Mammary epithelial cell (primary cell): ENCODE measurements around the gene TRIM29.

Experiments used
- EZH2 ChIP-seq: IDR thresholded peaks from 2 replicates; pipeline ENCODE4 v1.6.1; 2012; ENCODE audit warnings: low read length, inconsistent platforms, borderline replicate concordance
- TF ChIP-seq, protein P1 (sequence below), 2 donors: IDR thresholded peaks in 1 of 2; conservative IDR thresholded peaks in 1 of 2; 2 replicates each; pipeline ENCODE4 v1.5.1; 2011 to 2012; ENCODE audit warnings: inconsistent platforms in 2 of 2, low read length in 2 of 2, mild to moderate bottlenecking in 2 of 2, control low read depth in 1 of 2, low read depth in 1 of 2; ENCODE audit not compliant: insufficient read depth in 1 of 2; ENCODE audit errors: extremely low read depth in 1 of 2

DNA sequence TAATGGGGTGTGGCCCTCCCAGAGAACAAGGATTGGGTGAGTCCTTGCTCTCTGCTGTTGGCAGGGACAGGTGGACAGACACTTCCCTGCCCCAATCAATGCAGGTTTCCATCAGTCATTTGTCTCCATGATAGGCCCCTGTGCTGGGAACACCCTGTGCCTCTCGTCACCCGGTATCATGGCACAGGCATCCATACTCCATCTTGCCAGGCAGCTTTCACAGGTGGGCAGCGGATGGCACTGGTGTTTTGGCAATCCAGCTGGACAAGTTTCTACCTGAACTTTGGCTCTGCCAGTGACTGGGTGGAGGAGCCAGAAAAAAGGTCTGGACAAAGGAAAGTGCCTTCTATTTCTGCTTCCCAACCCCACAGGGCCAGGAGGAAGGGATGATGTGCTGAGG, 47.5 kb downstream of the TRIM29 start:
- TF ChIP-seq EZH2, result no peak
- TF ChIP-seq, protein P1, sequence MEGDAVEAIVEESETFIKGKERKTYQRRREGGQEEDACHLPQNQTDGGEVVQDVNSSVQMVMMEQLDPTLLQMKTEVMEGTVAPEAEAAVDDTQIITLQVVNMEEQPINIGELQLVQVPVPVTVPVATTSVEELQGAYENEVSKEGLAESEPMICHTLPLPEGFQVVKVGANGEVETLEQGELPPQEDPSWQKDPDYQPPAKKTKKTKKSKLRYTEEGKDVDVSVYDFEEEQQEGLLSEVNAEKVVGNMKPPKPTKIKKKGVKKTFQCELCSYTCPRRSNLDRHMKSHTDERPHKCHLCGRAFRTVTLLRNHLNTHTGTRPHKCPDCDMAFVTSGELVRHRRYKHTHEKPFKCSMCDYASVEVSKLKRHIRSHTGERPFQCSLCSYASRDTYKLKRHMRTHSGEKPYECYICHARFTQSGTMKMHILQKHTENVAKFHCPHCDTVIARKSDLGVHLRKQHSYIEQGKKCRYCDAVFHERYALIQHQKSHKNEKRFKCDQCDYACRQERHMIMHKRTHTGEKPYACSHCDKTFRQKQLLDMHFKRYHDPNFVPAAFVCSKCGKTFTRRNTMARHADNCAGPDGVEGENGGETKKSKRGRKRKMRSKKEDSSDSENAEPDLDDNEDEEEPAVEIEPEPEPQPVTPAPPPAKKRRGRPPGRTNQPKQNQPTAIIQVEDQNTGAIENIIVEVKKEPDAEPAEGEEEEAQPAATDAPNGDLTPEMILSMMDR (conservative IDR thresholded peaks at IDR 0.05 in 1 of 2, IDR thresholded peaks at IDR 0.05 in 1 of 2; ENCODE audit: extremely low read depth in 1 of 2, insufficient read depth in 1 of 2, low read depth in 1 of 2, low read length in 2 of 2), result no peak
